ENCODE measurements around the gene ITGAD.
"Not testable (repeated sequence)": the region's sequence is repeated elsewhere in the genome, so short reads cannot be mapped to it uniquely, and the experiment has no call there.

Gene ITGAD

GRCh38 chr16:31404353-31405064 is 11.4 kb downstream of the ITGAD start:
- no peak for DNase-seq

- no peak for DNase-seq
Observed at GRCh38 chr16:31407406-31407805, 14.3 kb downstream of the ITGAD start.

GRCh38 chr16:31409433-31409832 is 16.3 kb downstream of the ITGAD start:
- DNase-seq: no peak

GRCh38 chr16:31410082-31410481 is 16.9 kb downstream of the ITGAD start:
- no peak for DNase-seq

- no peak for DNase-seq
Observed at GRCh38 chr16:31411024-31411844, 18.1 kb downstream of the ITGAD start.

DNA sequence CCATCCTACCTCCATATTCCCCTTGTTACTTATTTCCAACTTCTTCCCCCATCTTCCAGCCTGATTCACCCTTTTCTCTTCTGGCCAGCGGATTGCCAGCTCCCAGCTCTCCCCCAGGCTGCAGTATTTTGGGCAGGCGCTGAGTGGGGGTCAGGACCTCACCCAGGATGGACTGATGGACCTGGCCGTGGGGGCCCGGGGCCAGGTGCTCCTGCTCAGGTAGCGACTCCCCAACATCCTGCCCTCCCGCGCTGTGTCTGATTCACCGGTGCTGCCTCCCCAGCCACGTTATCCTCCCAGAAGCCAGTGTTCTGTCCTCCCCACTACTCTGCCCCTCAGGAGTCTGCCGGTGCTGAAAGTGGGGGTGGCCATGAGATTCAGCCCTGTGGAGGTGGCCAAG is 19.6 kb downstream of the ITGAD start:
- DNase-seq: no peak

- DNase-seq: no peak
Observed at GRCh38 chr16:31413381-31413780, 20.2 kb downstream of the ITGAD start.

GRCh38 chr16:31413943-31414342 is 20.8 kb downstream of the ITGAD start:
- no peak for DNase-seq

DNA sequence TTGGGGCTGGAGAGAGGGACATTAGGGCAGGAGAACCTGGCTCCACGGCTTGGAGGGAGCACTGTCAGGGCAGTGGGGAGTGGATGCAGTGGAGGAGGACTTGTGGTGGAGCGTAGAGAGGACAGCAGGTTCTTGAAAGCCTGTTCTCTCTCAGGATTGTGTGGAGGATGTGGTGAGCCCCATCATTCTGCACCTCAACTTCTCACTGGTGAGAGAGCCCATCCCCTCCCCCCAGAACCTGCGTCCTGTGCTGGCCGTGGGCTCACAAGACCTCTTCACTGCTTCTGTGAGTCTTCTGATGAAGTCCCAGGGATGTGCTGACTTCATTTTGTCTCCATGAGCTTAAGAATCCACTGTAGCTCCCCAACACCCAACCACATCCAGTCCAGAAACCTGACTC is 21.6 kb downstream of the ITGAD start:
- DNase-seq: no peak

- DNase-seq: no peak
Observed at GRCh38 chr16:31416371-31416770, 23.2 kb downstream of the ITGAD start.

GRCh38 chr16:31417036-31417435 is 23.9 kb downstream of the ITGAD start:
- DNase-seq: not testable (repeated sequence)

GRCh38 chr16:31417916-31418315 is 24.8 kb downstream of the ITGAD start:
- DNase-seq: no peak

DNA sequence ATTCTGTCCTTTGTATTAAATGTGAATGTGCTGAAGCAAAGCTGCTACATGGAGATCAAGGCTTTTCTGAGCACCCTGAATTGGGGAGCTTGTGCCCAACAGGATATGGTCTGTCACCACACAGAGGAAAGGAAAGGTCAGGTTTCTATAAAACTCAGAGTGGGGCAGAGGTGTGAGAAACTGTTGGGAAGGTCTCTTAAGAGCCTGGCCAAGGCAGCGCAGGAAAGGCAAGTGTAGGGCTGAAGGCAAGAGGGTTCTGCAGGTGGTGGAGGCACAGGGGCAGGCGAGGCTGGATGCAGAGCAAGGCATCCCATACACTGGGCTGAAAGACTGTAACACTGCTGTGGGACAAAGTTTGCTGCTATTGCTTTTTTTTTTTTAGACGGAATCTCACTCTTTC is 26.9 kb downstream of the ITGAD start:
- no peak for DNase-seq

DNA sequence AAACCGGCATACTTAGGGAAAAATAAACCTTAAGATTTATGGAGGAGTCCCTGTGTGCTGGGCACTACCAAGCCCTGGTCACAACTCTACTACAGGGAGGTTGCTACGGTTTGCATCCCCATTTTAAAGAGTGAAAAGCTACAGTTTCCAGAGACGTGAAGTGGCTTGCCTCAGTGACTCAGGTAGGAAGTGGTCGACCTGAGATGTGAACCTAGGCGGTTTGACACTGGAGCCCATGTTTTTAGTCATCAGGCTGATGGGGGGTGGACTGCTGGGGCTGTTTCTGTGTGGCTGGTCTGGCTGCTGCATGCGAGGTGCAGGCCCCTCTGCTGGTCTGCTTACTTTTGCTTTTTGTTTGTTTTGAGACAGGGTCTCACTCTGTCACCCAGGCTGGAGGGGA is 28.5 kb downstream of the ITGAD start:
- DNase-seq: no peak

DNA sequence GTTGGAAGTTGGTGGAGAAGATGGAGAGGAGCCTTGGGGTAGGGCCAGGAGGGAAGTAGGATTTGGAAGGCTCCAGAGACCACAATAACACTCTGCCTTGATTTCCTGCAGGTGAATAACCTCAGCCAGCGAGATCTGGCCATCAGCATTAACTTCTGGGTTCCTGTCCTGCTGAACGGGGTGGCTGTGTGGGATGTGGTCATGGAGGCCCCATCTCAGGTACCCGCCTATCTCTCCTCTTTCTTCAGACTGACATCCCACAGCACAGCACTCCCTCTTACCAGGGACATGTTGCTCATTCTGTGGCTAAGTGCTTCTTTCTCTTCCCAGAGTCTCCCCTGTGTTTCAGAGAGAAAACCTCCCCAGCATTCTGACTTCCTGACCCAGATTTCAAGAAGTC is 30.1 kb downstream of the ITGAD start:
- no peak for DNase-seq

- no peak for DNase-seq
Observed at GRCh38 chr16:31423801-31424200, 30.7 kb downstream of the ITGAD start.

DNA sequence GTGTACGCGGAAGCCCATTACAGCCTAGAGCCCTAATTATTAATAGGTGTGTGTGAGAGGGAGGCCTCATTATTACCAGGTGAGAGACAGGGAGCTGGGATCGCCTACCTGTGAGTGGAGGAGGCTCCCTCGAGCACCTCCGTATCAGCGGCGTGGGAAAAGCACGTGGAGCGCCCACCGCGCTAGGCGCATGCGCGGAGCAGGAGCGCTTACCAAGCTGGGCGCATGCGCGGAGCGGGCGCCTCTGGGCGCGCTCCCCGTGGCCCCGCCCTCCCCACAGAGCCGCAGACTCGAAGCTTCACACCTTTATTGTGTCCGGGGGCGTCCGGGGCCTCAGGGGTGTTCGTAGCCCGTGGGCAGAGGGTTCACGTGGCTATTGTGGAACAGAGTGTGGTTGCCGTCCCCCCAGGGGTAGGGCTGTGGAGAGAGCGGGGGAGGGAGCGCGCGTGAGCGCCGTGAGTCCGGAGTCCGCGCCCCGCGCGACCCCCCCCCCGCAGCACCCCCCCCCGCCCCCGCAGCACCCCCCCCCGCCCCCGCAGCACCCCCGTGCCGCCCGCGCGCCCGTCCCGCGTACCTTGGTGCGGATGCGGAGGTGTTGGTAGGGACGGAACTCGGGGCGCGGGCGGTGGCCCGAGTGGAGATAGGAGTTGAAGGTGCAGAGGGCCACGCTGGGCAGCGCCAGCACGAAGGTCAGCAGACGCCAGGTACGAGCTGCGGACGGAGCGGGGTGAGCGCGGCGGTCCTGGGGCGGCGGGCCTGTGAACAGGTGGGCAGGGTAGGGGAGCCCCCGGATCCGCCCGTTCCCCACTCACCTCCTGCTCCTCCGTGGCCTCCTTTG is 34.5 kb downstream of the ITGAD start:
- DNase-seq: no peak

- no peak for DNase-seq
Observed at GRCh38 chr16:31428279-31428597, 35.1 kb downstream of the ITGAD start, which contains the start of gene COX6A2. Gene COX6A2 (minus strand): TSS chr16:31428360. CDS start chr16:31428325, 35 bp downstream.

DNA sequence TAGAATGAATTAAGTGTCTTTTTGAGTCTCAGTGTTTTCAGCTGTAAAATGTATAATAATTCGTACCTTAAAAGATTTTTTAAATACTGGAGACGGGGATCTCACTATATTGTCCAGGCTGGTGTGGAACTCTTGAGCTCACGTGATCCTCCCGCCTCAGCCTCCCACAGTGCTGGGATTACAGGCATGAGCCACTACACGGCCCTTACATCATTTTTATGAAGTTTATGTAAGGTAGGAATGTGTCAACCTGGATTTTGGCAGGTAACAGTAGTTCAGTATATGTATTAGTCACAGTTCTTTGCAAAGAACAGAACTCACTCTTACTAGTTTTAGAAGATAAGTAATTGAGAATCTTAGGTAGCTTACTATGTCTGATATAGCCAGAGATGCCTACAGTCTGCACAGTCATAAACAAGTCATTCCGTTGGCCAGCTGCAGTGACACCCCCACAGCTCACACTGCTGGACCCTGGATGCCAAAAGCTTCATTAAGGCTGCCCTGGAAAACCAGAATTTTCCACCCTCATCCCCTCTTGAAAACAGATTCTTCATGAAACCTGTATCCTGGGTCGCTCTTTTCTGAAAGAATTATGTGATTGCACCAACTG is 35.6 kb downstream of the ITGAD start:
- DNase-seq: no peak

DNA sequence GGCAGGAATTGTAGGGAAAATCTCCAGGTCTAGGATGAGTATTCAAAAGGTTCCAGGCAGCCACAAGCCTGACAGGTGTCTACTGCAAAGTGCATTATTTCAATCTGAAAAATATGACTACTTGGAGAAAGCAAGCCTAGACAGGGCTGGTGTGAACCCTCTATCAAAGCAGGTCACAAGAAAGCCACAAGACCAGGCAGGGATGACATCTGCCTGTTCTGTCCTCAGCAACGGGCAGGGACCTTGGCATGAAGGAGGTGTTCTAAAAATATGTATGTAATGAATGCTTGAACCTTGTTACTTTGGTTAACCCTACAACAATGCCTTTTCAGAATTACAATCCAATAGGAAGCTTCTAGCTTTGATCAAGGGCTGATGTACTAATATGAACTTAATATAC is 36.2 kb downstream of the ITGAD start:
- DNase-seq: no peak

- no peak for DNase-seq
Observed at GRCh38 chr16:31429796-31430195, 36.7 kb downstream of the ITGAD start.

GRCh38 chr16:31430380-31431052 is 37.4 kb downstream of the ITGAD start:
- DNase-seq: no peak

Measured in DMS 273 treated with DMSO at 0.1 percent for 48 hours (cell line).